ENCODE results near the gene TREML1.
"Not testable (repeated sequence)": the region's sequence is repeated elsewhere in the genome, so short reads cannot be mapped to it uniquely, and the experiment has no call there.

The TREML1 gene

GRCh38 chr6:41153992-41154625 is at the start of gene TREML1:
TSS of gene TREML1 (minus strand) at chr6:41154347. CDS start at chr6:41154288, 59 bp downstream.
- no peak for DNase-seq (ENCODE audit: low read depth)

- no peak for DNase-seq (ENCODE audit: low read depth)
These were observed 47.6 kb upstream of the TREML1 start for GRCh38 chr6:41201764-41202173.

- no peak for DNase-seq (ENCODE audit: low read depth)
These were observed 47.0 kb upstream of the TREML1 start, which contains the start of gene TREML2 for GRCh38 chr6:41200901-41201763. TSS of gene TREML2 (minus strand) at chr6:41201149. CDS start at chr6:41201008, 141 bp downstream.

- no peak for DNase-seq (ENCODE audit: low read depth)
These were observed 46.3 kb upstream of the TREML1 start for GRCh38 chr6:41200296-41200900.

- no peak for DNase-seq (ENCODE audit: low read depth)
These were observed 45.6 kb upstream of the TREML1 start for GRCh38 chr6:41199552-41200246.

- no peak for DNase-seq (ENCODE audit: low read depth)
These were observed 43.1 kb upstream of the TREML1 start for GRCh38 chr6:41197234-41197633.

GRCh38 chr6:41194386-41194785 is 40.2 kb upstream of the TREML1 start:
- DNase-seq (ENCODE audit: low read depth), result no peak

GRCh38 chr6:41193884-41194283 is 39.7 kb upstream of the TREML1 start:
- no peak for DNase-seq (ENCODE audit: low read depth)

GRCh38 chr6:41193171-41193734 is 39.1 kb upstream of the TREML1 start:
- no peak for DNase-seq (ENCODE audit: low read depth)

- no peak for DNase-seq (ENCODE audit: low read depth)
These were observed 37.4 kb upstream of the TREML1 start for GRCh38 chr6:41191569-41191968.

- DNase-seq (ENCODE audit: low read depth), result no peak
These were observed 36.6 kb upstream of the TREML1 start for GRCh38 chr6:41190791-41191190.

GRCh38 chr6:41189967-41190366 is 35.8 kb upstream of the TREML1 start:
- no peak for DNase-seq (ENCODE audit: low read depth)

- DNase-seq (ENCODE audit: low read depth), result not testable (repeated sequence)
These were observed 34.9 kb upstream of the TREML1 start for GRCh38 chr6:41189046-41189445.

GRCh38 chr6:41187924-41188886 is 34.1 kb upstream of the TREML1 start:
- DNase-seq (ENCODE audit: low read depth), result no peak

GRCh38 chr6:41186031-41186562 is 31.9 kb upstream of the TREML1 start:
- no peak for DNase-seq (ENCODE audit: low read depth)

- no peak for DNase-seq (ENCODE audit: low read depth)
These were observed 30.6 kb upstream of the TREML1 start for GRCh38 chr6:41184761-41185160.

GRCh38 chr6:41182069-41183034 is 28.2 kb upstream of the TREML1 start:
- DNase-seq (ENCODE audit: low read depth), result peak; percentile 17

GRCh38 chr6:41181566-41181965 is 27.4 kb upstream of the TREML1 start:
- no peak for DNase-seq (ENCODE audit: low read depth)

GRCh38 chr6:41179163-41179562 is 25.0 kb upstream of the TREML1 start:
- no peak for DNase-seq (ENCODE audit: low read depth)
